Endodermal cell (in vitro differentiated cells): Measurements from ENCODE around the gene PRRT1B. TPM values are rescaled to one million over a fixed set of nuclear protein-coding genes. Genes with fewer than 3 reads are reported as not detected.

Experiments
- DNase-seq: peaks from one replicate; pipeline ENCODE4 v3.0.0-alpha.2; 2017
- H3K27ac ChIP-seq: 2 replicates; pipeline ENCODE4 v1.5.1; 2013; ENCODE audit warnings: mild to moderate bottlenecking, low read depth, low read length, moderate library complexity
- H3K27me3 ChIP-seq: 2 replicates; pipeline ENCODE4 v1.6.1; 2013; ENCODE audit warnings: mild to moderate bottlenecking, low read length, moderate library complexity; ENCODE audit not compliant: insufficient read depth, control insufficient read depth, poor library complexity, severe bottlenecking
- H3K36me3 ChIP-seq: 2 replicates; pipeline ENCODE4 v1.7.0; 2013; ENCODE audit warnings: mild to moderate bottlenecking, low read length, moderate library complexity; ENCODE audit not compliant: control insufficient read depth, insufficient read depth
- H3K4me1 ChIP-seq: one replicate; pipeline ENCODE4 v1.7.0; 2013; ENCODE audit warnings: low read length; ENCODE audit not compliant: control insufficient read depth, insufficient read depth
- H3K4me3 ChIP-seq: 2 replicates; pipeline ENCODE4 v1.5.1; 2013; ENCODE audit warnings: mild to moderate bottlenecking, low read length, moderate library complexity
- H3K9ac ChIP-seq: 2 replicates; pipeline ENCODE4 v1.6.1; 2013; ENCODE audit warnings: mild to moderate bottlenecking, low read length, moderate library complexity; ENCODE audit not compliant: poor library complexity, severe bottlenecking; ENCODE audit errors: extremely low read depth
- H3K9me3 ChIP-seq: 2 replicates; pipeline ENCODE4 v1.6.1; 2013; ENCODE audit warnings: mild to moderate bottlenecking, low read length, moderate library complexity; ENCODE audit not compliant: control insufficient read depth
- H3K27ac Mint-ChIP-seq: 2 replicates; pipeline ENCODE4 v1.8.0; 2020; ENCODE audit warnings: mixed read lengths
- H3K27me3 Mint-ChIP-seq: 2 replicates; pipeline ENCODE4 v1.8.0; 2021; ENCODE audit warnings: mild to moderate bottlenecking, mixed read lengths; ENCODE audit not compliant: insufficient read depth
- H3K36me3 Mint-ChIP-seq: 2 replicates; pipeline ENCODE4 v1.8.0; 2020; ENCODE audit warnings: low read depth, mixed read lengths
- H3K4me1 Mint-ChIP-seq: 2 replicates; pipeline ENCODE4 v1.8.0; 2020; ENCODE audit warnings: mixed read lengths
- H3K4me3 Mint-ChIP-seq: 2 replicates; pipeline ENCODE4 v1.8.0; 2020; ENCODE audit warnings: mild to moderate bottlenecking, moderate library complexity, mixed read lengths
- H3K9me3 Mint-ChIP-seq: 2 replicates; pipeline ENCODE4 v1.8.0; 2020; ENCODE audit warnings: mild to moderate bottlenecking, mixed read lengths
- CTCF ChIP-seq: fragments of 200-600 bp; sonication (generic); conservative IDR thresholded peaks from 2 replicates; pipeline ENCODE4 v1.5.0; 2021; ENCODE audit warnings: antibody characterized with exemption, mild to moderate bottlenecking
- WGBS, 2 experiments: methylation state at CpG; one replicate each; pipeline versions ENCODE4 v1.1.5 to v1.1.7; 2013; ENCODE audit warnings: missing lambda C conversion rate in 2 of 2, mixed read lengths in 1 of 2; ENCODE audit not compliant: insufficient coverage in 1 of 2, insufficient read length in 1 of 2; 5-methylcytosine and 5-hydroxymethylcytosine counted together
- total RNA-seq, 2 donors: library from RNA; stranded (reverse); fragmentation: NEBNext Ultra II Directional in 1 of 2; extraction: Animal tissue kit (Norgen Biotek cat#: 25700) in 1 of 2; gene quantifications; 2 replicates in 1 of 2; 3 replicates in 1 of 2; pipeline ENCODE4 v1.2.1, GENCODE V29; 2021

Gene PRRT1B
- total RNA-seq, 2 donors from 2014 or later: 42.9 to 71.4 TPM

- TF ChIP-seq CTCF: no peak
- Mint-ChIP-seq H3K36me3 (peaks cover 52% of the 10 kb centered on the region), H3K27me3 (no peaks in the 10 kb centered on the region), H3K4me3 (no peak overlapping the region), H3K9me3 (no peaks in the 10 kb centered on the region), H3K4me1 (no peaks in the 10 kb centered on the region), H3K27ac (no peak overlapping the region)
- no peak overlapping the region for H3K4me3 ChIP-seq
- H3K4me1 ChIP-seq: no peaks in the 10 kb centered on the region
- no peak for DNase-seq
- peaks cover 17% of the 10 kb centered on the region for H3K36me3 ChIP-seq
- no peaks in the 10 kb centered on the region for H3K27me3 ChIP-seq
- no peak overlapping the region for H3K27ac ChIP-seq
- H3K9me3 ChIP-seq: no peaks in the 10 kb centered on the region
- H3K9ac ChIP-seq: no peak overlapping the region
- WGBS, 2 experiments: 95 to 98% methylated on average over 13 to 14 of the region's 14 CpGs
Measured at GRCh38 chr9:131589993-131590392, 44.7 kb downstream of the PRRT1B start.

DNA sequence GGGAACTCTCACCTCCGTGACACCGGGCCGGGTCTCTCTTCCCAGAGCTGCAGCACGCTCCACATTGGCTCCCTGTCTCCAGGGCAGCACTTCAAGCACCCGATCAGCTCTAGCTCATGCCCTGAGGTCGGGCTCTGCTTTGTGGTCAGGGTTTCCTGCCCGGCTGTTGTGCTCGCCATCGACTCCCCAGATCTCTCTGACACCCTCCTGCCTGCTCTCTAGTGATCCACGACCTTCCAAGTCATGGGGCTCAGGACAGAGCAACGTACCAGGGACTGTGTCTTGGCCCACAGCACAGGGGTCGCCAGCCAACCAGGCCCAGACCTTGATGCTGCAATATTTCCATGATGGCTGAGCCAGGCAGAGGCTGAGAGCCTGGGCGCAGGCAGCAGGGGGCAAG lies 45.1 kb downstream of the PRRT1B start:
- H3K27me3 ChIP-seq: no peaks in the 10 kb centered on the region
- Mint-ChIP-seq H3K27me3 (no peaks in the 10 kb centered on the region), H3K4me1 (no peaks in the 10 kb centered on the region), H3K4me3 (no peak overlapping the region), H3K9me3 (no peaks in the 10 kb centered on the region), H3K27ac (no peak overlapping the region), H3K36me3 (peaks cover 52% of the 10 kb centered on the region)
- no peaks in the 10 kb centered on the region for H3K9me3 ChIP-seq
- TF ChIP-seq CTCF: no peak
- no peak overlapping the region for H3K4me3 ChIP-seq
- no peak overlapping the region for H3K9ac ChIP-seq
- H3K36me3 ChIP-seq: peaks cover 18% of the 10 kb centered on the region
- H3K27ac ChIP-seq: peak overlapping the region; percentile 17
- no peak for DNase-seq
- 94 to 98% methylated on average over 8 to 13 of the region's 13 CpGs for WGBS, 2 experiments
- no peaks in the 10 kb centered on the region for H3K4me1 ChIP-seq

GRCh38 chr9:131590907-131591844 lies 45.9 kb downstream of the PRRT1B start:
- Mint-ChIP-seq H3K36me3 (peaks cover 53% of the 10 kb centered on the region), H3K27ac (peak overlapping the region; percentile 67), H3K9me3 (no peaks in the 10 kb centered on the region), H3K27me3 (no peaks in the 10 kb centered on the region), H3K4me3 (no peak overlapping the region), H3K4me1 (no peaks in the 10 kb centered on the region)
- no peaks in the 10 kb centered on the region for H3K9me3 ChIP-seq
- no peaks in the 10 kb centered on the region for H3K27me3 ChIP-seq
- TF ChIP-seq CTCF: peak; percentile 87
- no peak overlapping the region for H3K27ac ChIP-seq
- peak; percentile 92 for DNase-seq
- no peak overlapping the region for H3K4me3 ChIP-seq
- WGBS, 2 experiments: 85 to 88% methylated on average over 14 to 20 of the region's 21 CpGs
- no peaks in the 10 kb centered on the region for H3K4me1 ChIP-seq
- no peak overlapping the region for H3K9ac ChIP-seq
- peaks cover 24% of the 10 kb centered on the region for H3K36me3 ChIP-seq
